ENCODE measurements around the gene WDR11.

The WDR11 gene

GRCh38 chr10:120850911-120851865 is at the start of gene WDR11:
Gene WDR11, plus strand, starts transcription at chr10:120851362. Its CDS starts 59 bp downstream, at chr10:120851421.
- FAIRE-seq, result no peak

DNA sequence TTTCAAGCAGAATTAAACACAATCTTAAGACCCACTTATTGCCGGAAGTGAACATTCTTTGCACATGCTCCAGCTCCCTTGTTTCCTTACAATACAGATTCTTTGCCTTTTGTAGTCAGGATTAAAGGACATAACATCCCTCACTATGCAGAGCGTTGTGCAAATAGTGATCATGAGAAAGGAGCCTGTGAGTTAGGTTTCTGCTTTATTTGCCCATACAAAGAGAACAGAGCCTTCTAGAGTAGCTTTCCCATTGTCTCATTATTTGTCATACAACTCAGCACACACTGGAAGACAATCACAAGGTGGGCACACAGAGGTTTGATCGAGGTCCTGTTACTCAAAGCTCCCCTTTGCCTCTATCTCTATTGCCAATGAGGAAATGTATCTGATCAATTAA is 48.2 kb upstream of the WDR11 start:
- no peak for FAIRE-seq

DNA sequence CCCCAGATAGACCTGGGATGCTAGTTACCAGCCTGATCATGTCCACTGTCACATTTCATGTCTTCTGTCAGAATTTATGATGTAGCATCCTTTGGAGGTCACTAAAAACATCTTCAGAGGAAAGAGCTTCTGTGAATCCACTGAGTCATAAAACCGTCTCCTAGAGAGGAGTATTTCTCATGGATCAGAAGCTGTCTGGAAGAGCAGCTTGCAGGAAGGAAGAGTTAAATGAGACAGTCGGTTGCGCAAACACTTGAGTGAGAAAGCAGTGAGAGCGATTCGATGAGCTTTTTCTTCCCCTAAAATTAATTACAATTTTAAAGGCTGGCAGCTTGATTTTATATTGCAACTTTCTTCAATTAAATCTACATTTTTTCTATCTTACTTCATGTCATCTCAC is 47.2 kb upstream of the WDR11 start:
- FAIRE-seq, result no peak

GRCh38 chr10:120805014-120805812 is 45.9 kb upstream of the WDR11 start:
- no peak for FAIRE-seq

DNA sequence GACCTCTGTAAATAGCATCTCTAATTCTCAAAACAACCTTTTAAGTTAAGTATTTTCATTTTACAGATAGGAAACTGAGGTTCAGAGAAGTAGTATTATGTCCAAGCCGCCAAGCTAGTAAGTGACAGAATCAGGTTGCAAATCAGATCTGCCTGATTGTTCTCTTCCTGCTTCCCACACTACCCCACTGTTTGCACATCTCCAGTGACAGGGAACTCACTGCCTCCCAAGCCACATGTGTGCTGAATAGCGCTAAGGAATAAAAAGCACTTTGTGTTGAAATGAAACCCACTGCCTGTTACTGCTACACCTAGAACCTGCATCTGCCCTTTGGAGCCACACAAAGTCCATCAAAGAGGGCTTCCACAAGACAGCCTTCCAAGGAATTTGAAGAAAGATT is 45.1 kb upstream of the WDR11 start:
- no peak for FAIRE-seq

- no peak for FAIRE-seq
Observed at GRCh38 chr10:120810298-120810697, 40.9 kb upstream of the WDR11 start.

GRCh38 chr10:120813085-120813484 is 38.1 kb upstream of the WDR11 start:
- FAIRE-seq, result no peak

GRCh38 chr10:120818301-120818700 is 32.9 kb upstream of the WDR11 start:
- FAIRE-seq, result no peak

DNA sequence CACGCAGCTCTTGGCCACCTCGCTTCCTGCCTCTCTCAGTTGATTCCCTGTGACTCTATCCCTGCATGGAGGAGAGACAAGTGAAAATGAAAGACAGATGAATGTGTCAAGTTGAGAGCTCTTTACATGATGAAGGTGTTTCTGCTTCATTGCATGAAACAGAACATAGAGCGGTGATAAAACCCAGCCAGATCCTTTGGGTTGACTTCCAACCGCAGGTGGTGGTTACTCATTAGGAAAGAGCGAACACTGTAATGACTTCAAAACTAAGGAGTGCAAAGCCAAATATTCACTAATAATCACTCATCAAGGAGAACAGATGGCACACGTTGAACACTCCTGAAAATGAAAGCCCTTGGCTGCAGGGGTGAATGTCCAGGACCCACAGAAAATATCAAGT is 31.8 kb upstream of the WDR11 start:
- FAIRE-seq, result no peak

- FAIRE-seq, result no peak
Observed at GRCh38 chr10:120823266-120823665, 27.9 kb upstream of the WDR11 start.

GRCh38 chr10:120824881-120825309 is 26.3 kb upstream of the WDR11 start:
- no peak for FAIRE-seq

GRCh38 chr10:120825878-120826769 is 25.0 kb upstream of the WDR11 start:
- no peak for FAIRE-seq

DNA sequence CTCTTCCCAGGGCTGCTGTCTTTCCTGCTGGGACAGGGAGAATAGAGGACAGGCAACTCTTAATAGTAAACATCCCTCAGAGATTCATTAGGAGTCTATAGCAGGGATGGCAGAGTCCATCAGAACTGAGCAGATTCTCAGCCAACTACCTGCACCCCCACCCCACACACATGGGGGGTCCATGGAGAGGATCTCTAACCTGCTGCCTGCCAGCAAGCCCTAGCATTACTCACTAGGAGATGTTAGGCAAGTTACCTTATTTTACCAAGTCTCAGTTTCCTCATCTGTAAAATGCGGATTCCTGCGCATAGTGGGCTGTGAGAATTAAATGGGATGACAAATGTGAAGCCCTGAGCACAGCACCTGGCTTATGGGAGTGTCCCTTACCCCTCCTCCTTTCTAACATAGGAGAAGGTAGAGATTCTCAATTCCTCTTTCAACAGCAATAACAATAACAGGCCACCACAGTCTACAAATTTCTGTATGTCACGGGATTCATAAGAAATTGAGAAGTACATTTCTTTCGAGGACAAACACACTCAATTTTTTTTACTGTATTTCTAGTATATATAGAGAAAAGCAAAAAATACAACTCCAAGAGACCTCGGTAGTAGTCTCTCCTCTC is 23.8 kb upstream of the WDR11 start:
- no peak for FAIRE-seq

GRCh38 chr10:120828763-120829319 is 22.3 kb upstream of the WDR11 start:
- no peak for FAIRE-seq

DNA sequence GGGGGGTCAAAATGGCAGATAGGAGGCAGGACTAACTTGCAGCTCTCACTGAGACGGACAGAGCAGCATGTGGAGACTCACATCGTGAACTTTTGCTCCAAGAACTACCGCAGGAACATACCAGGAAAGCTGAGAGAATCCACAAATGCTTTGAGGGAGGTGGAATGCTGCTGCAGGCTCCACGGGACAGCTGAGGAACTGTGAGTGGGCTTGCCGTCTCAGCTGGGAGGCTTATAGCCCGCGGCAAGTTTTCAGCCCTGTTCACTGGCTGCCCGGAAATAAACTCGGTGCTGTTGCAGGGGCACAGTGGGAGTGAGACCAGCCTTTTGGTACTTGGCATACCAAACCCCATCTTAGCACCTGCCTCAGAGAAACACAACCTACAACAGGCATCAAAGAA is 19.1 kb upstream of the WDR11 start:
- no peak for FAIRE-seq

DNA sequence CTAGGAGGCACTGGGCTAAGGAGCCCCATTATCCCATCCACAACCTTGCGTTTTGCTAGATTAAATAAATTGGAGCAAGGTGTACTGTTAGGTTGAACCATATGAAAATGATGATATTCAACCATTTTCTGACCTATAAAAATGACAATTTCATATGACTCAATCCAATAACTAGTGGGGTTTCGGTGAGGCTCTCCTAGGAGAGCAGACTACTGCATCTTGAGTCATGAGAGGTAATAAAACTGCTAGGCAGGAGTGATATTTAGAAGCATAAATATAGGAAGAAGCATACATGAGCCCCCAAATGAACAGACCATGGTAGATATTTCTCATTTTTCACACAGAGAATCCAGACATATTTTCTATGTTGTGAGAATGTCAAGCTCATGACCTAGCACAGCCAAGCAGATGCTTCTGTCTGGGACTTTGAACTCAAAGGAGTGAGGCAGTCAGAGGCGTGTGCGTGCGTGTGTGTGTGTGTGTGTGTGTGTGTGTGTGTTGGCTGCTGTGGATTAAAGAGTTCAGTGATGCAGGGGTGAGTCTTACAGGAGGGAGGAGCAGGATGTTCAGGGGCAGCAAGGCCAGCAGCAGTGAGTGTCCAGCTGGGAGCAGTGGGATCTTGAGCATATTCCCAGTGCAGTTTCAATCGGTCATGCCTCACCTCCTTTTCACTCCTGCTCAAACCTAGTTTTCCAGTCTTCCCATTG is 17.8 kb upstream of the WDR11 start:
- FAIRE-seq, result no peak

DNA sequence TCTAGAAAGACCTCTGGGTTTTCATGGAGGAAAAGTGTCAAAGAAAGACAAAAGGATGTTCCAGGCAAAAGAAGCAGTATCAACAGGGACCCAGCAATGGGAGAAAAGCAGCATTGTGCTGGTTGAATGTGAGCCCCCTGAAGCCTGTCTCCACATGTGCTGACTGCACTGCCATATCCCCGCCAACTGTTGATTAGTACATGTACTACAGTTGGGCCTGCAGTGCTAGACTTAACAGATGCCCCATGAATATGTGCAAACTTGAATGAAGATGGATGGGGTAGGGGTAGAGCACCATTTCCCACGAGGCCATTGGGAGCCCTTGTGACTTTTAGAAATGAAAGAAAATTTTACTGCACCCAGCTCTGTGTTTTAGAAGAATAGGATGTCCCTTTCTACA is 15.6 kb upstream of the WDR11 start:
- no peak for FAIRE-seq

GRCh38 chr10:120838941-120839340 is 12.2 kb upstream of the WDR11 start:
- no peak for FAIRE-seq

- no peak for FAIRE-seq
Observed at GRCh38 chr10:120841522-120842189, 9.5 kb upstream of the WDR11 start.

GRCh38 chr10:120854388-120854787 is 3.2 kb downstream of the WDR11 start:
- no peak for FAIRE-seq

Data from colon (tissue), 2 donors.